Neuronal stem cell (in vitro differentiated cells): ENCODE data around the gene KRTAP4-2. TPM values are rescaled to one million over a fixed set of nuclear protein-coding genes. Genes with fewer than 3 reads are reported as not detected.
"Not testable (repeated sequence)": the region's sequence is repeated elsewhere in the genome, so short reads cannot be mapped to it uniquely, and the experiment has no call there.

Experiments used
- DNase-seq: peaks from one replicate; pipeline ENCODE4 v3.0.0-alpha.2; 2013; ENCODE audit warnings: low spot score
- H2AFZ ChIP-seq: one replicate; pipeline ENCODE4 v1.6.1; 2013; ENCODE audit warnings: mild to moderate bottlenecking, low read length, inconsistent platforms
- H2AK5ac ChIP-seq: 2 replicates; pipeline ENCODE4 v1.6.1; 2013; ENCODE audit warnings: low read depth, mild to moderate bottlenecking, inconsistent platforms, low read length, moderate library complexity, mixed read lengths
- H2BK120ac ChIP-seq: 2 replicates; pipeline ENCODE4 v1.6.1; 2013; ENCODE audit warnings: low read depth, mild to moderate bottlenecking, inconsistent platforms, low read length, moderate library complexity, mixed read lengths
- H2BK12ac ChIP-seq: one replicate; pipeline ENCODE4 v1.6.1; 2013; ENCODE audit warnings: low read length, inconsistent platforms
- H2BK15ac ChIP-seq: 2 replicates; pipeline ENCODE4 v1.6.1; 2013; ENCODE audit warnings: mild to moderate bottlenecking, low read length, inconsistent platforms, mixed read lengths
- H2BK5ac ChIP-seq: one replicate; pipeline ENCODE4 v1.6.1; 2013; ENCODE audit warnings: inconsistent platforms, mild to moderate bottlenecking, low read length, moderate library complexity
- H3K14ac ChIP-seq: one replicate; pipeline ENCODE4 v1.6.1; 2013; ENCODE audit warnings: low read length, inconsistent platforms
- H3K18ac ChIP-seq: 2 replicates; pipeline ENCODE4 v1.6.1; 2013; ENCODE audit warnings: low read length, inconsistent platforms
- H3K23ac ChIP-seq: 2 replicates; pipeline ENCODE4 v1.6.1; 2013; ENCODE audit warnings: low read depth, mild to moderate bottlenecking, mixed read lengths, low read length, inconsistent platforms; ENCODE audit not compliant: poor library complexity
- H3K27ac ChIP-seq: replicated peaks from 3 replicates; pipeline ENCODE4 v1.5.1; 2013; ENCODE audit warnings: low read length, inconsistent platforms
- H3K27me3 ChIP-seq, 3 experiments: 2 replicates each; pipeline ENCODE4 v1.6.1; 2013; ENCODE audit warnings: low read length in 3 of 3, mild to moderate bottlenecking in 2 of 3, inconsistent platforms in 1 of 3, low read depth in 1 of 3, mixed read lengths in 1 of 3, moderate library complexity in 1 of 3; ENCODE audit not compliant: control insufficient read depth in 3 of 3, insufficient read depth in 3 of 3
- H3K36me3 ChIP-seq, 2 donors: replicated peaks in 1 of 2; 2 replicates each; pipeline ENCODE4 v1.6.1; 2013; ENCODE audit warnings: low read length in 2 of 2; ENCODE audit not compliant: control insufficient read depth in 2 of 2, insufficient read depth in 2 of 2
- H3K4ac ChIP-seq: 2 replicates; pipeline ENCODE4 v1.6.1; 2013; ENCODE audit warnings: inconsistent platforms, mild to moderate bottlenecking, low read length, moderate library complexity
- H3K4me1 ChIP-seq, 2 donors: 1 replicate in 1 of 2; 2 replicates in 1 of 2; pipeline ENCODE4 v1.6.1; 2013; ENCODE audit warnings: low read length in 2 of 2, low read depth in 1 of 2; ENCODE audit not compliant: control insufficient read depth in 2 of 2, insufficient read depth in 1 of 2
- H3K4me2 ChIP-seq: one replicate; pipeline ENCODE4 v1.6.1; 2013; ENCODE audit warnings: mild to moderate bottlenecking, low read length, inconsistent platforms; ENCODE audit not compliant: insufficient read depth, poor library complexity, severe bottlenecking
- H3K4me3 ChIP-seq, 2 donors: 2 replicates each; pipeline ENCODE4 v1.5.1; 2013; ENCODE audit warnings: low read length in 2 of 2, mild to moderate bottlenecking in 2 of 2, inconsistent platforms in 1 of 2, moderate library complexity in 1 of 2
- H3K79me1 ChIP-seq: one replicate; pipeline ENCODE4 v1.6.1; 2013; ENCODE audit warnings: low read depth, mild to moderate bottlenecking, inconsistent platforms, low read length, moderate library complexity
- H3K9ac ChIP-seq: one replicate; pipeline ENCODE4 v1.6.1; 2013; ENCODE audit warnings: mild to moderate bottlenecking, low read depth, low read length, inconsistent platforms; ENCODE audit not compliant: poor library complexity
- H3K9me3 ChIP-seq, 2 donors: replicated peaks in 1 of 2; 2 replicates each; pipeline versions ENCODE3 to v1.6.1; 2013; ENCODE audit warnings: low read length in 2 of 2, mild to moderate bottlenecking in 2 of 2, inconsistent platforms in 1 of 2, low read depth in 1 of 2, mixed read lengths in 1 of 2, moderate library complexity in 1 of 2; ENCODE audit not compliant: control insufficient read depth in 2 of 2, insufficient read depth in 1 of 2
- H4K8ac ChIP-seq: one replicate; pipeline ENCODE4 v1.6.1; 2013; ENCODE audit warnings: low read depth, mild to moderate bottlenecking, inconsistent platforms, low read length, moderate library complexity
- H4K91ac ChIP-seq: one replicate; pipeline ENCODE4 v1.6.1; 2013; ENCODE audit warnings: low read length, low read depth, mild to moderate bottlenecking, inconsistent platforms; ENCODE audit not compliant: poor library complexity
- WGBS, 2 donors: extraction: QIAGEN DNeasy Blood & Tissue Kit; methylation state at CpG; one replicate each; pipeline ENCODE4 v1.1.7; 2013; ENCODE audit warnings: missing lambda C conversion rate in 2 of 2, mixed read lengths in 1 of 2; ENCODE audit not compliant: insufficient read length in 2 of 2, insufficient replicate concordance in 1 of 2; ENCODE audit errors: extremely low coverage in 2 of 2; 5-methylcytosine and 5-hydroxymethylcytosine counted together
- polyA plus RNA-seq, 2 experiments: library from polyadenylated mRNA; stranded (reverse); fragments of 200-250 nt; gene quantifications; one replicate each; pipeline ENCODE4 v1.2.3, GENCODE V29; 2013

KRTAP4-2 gene
- polyA plus RNA-seq (2013, experiment 1 of 2), result not detected
- polyA plus RNA-seq (2013, experiment 2 of 2), result not detected

DNA sequence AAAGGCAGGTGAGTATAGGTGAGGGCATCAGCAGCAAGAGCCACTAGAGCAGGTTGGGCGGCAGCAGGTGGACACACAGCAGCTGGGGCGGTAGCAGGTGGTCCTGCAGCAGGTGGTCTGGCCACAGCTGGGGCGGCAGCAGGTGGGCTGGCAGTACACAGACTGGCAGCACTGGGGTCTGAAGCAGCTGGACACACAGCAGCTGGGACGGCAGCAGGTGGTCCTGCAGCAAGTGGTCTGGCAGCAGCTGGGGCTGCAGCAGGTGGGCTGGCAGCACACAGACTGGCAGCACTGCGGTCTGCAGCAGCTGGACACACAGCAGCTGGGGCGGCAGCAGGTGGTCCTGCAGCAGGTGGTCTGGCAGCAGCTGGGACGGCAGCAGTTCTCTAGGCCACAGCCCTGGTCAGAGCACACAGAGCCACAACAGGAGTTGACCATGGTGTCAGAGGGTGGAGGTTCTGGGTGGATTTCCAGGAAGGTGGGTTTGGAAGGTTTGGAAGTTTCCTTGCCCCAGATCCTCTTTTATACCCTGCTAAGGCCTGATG is at the start of gene KRTAP4-2:
KRTAP4-2 (minus strand) TSS at position 495 of the 545 bp plus-strand sequence; CDS start at position 438, 57 bp downstream.
- H3K36me3 ChIP-seq, result no peaks in the 10 kb centered on the region
- peak within 1 kb of the TSS; percentile 61 for H3K9ac ChIP-seq
- H4K91ac ChIP-seq, result no peak within 1 kb of the TSS
- no peak within 1 kb of the TSS for H2AFZ ChIP-seq
- no peak within 1 kb of the TSS for H3K14ac ChIP-seq
- no peak within 1 kb of the TSS for H2BK120ac ChIP-seq
- H3K4me2 ChIP-seq, result no peak within 1 kb of the TSS
- no peak within 1 kb of the TSS for H2AK5ac ChIP-seq
- H3K9me3 ChIP-seq, result no peaks in the 10 kb centered on the region
- WGBS, 2 donors, result no CpG with 5 or more reads among the region's 7 CpGs
- H3K4me1 ChIP-seq, result no peaks in the 10 kb centered on the region
- no peak within 1 kb of the TSS for H3K27ac ChIP-seq
- H2BK5ac ChIP-seq, result no peak within 1 kb of the TSS
- H3K18ac ChIP-seq, result peak within 1 kb of the TSS; percentile 1
- H3K4ac ChIP-seq, result no peak within 1 kb of the TSS
- peaks cover 0 to 13% (median 0%) of the 10 kb centered on the region in 3 experiments for H3K27me3 ChIP-seq
- no peak within 1 kb of the TSS for H4K8ac ChIP-seq
- no peak within 1 kb of the TSS for H3K4me3 ChIP-seq
- H2BK12ac ChIP-seq, result no peak within 1 kb of the TSS
- DNase-seq, result no peak
- H3K23ac ChIP-seq, result peak within 1 kb of the TSS; percentile 77
- no peak within 1 kb of the TSS for H2BK15ac ChIP-seq
- no peaks in the 10 kb centered on the region for H3K79me1 ChIP-seq

DNA sequence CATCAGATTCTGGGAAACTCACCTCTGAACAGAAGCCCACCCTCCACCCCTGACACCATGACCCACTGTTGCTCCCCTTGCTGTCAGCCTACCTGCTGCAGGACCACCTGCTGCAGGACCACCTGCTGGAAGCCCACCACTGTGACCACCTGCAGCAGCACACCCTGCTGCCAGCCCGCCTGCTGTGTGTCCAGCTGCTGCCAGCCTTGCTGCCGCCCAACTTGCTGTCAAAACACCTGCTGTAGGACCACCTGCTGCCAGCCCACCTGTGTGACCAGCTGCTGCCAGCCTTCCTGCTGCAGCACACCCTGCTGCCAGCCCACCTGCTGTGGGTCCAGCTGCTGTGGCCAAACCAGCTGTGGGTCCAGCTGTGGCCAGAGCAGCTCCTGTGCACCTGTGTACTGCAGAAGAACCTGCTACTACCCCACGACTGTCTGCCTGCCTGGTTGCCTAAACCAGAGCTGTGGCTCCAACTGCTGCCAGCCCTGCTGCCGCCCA is 48.6 kb upstream of the KRTAP4-2 start, which contains the start of gene KRTAP9-2:
KRTAP9-2 (plus strand) TSS at position 51 of the 498 bp plus-strand sequence; CDS start at position 58, 7 bp downstream.
- not testable (repeated sequence) for H3K18ac ChIP-seq, H4K8ac ChIP-seq, H3K23ac ChIP-seq, H2AK5ac ChIP-seq, H3K14ac ChIP-seq, H3K4me1 ChIP-seq, H3K27me3 ChIP-seq, H2BK5ac ChIP-seq, H3K27ac ChIP-seq, H3K9ac ChIP-seq, H4K91ac ChIP-seq, H2BK12ac ChIP-seq, H3K4ac ChIP-seq, H2BK120ac ChIP-seq, H3K4me3 ChIP-seq, H3K9me3 ChIP-seq, H3K4me2 ChIP-seq, H3K36me3 ChIP-seq, DNase-seq, H3K79me1 ChIP-seq, H2AFZ ChIP-seq, H2BK15ac ChIP-seq
- WGBS, 2 donors, result no CpG with 5 or more reads among the region's 4 CpGs

DNA sequence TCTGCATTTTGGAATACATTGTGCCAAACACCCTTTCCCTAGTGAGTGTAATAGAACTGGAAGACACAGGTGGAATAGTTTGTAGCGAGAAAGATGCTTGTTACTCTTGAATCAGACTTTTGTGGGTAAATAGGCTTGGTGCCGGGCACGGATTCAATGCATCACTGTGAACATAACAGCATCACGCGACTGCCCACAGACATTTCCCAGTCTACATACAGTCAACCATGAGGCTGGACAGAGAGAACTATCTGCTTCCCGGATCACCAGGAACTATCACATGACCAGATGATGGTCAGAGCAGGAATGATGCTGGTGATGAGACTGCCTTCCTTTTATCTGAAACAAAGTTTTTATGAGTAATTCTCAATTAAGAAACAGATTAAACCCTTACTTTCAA is 48.0 kb upstream of the KRTAP4-2 start:
- no CpG with 5 or more reads among the region's 6 CpGs for WGBS, 2 donors
- H4K8ac ChIP-seq, result no peak overlapping the region
- no peak overlapping the region for H3K18ac ChIP-seq
- no peak overlapping the region for H3K23ac ChIP-seq
- no peak overlapping the region for H2BK5ac ChIP-seq
- H2BK15ac ChIP-seq, result no peak overlapping the region
- H3K36me3 ChIP-seq, result no peaks in the 10 kb centered on the region
- no peak for DNase-seq
- no peaks in the 10 kb centered on the region for H3K9me3 ChIP-seq
- H4K91ac ChIP-seq, result no peak overlapping the region
- H3K4me1 ChIP-seq, result no peaks in the 10 kb centered on the region
- H3K4me3 ChIP-seq, result no peak overlapping the region
- H3K27me3 ChIP-seq, result peaks cover 0 to 1% (median 0%) of the 10 kb centered on the region in 3 experiments
- H3K14ac ChIP-seq, result no peak overlapping the region
- H3K79me1 ChIP-seq, result no peaks in the 10 kb centered on the region
- no peak overlapping the region for H2BK12ac ChIP-seq
- H3K27ac ChIP-seq, result no peak overlapping the region
- H2AFZ ChIP-seq, result no peak overlapping the region
- H3K4me2 ChIP-seq, result no peak overlapping the region
- no peak overlapping the region for H2AK5ac ChIP-seq
- H3K4ac ChIP-seq, result no peak overlapping the region
- H2BK120ac ChIP-seq, result no peak overlapping the region
- H3K9ac ChIP-seq, result no peak overlapping the region

DNA sequence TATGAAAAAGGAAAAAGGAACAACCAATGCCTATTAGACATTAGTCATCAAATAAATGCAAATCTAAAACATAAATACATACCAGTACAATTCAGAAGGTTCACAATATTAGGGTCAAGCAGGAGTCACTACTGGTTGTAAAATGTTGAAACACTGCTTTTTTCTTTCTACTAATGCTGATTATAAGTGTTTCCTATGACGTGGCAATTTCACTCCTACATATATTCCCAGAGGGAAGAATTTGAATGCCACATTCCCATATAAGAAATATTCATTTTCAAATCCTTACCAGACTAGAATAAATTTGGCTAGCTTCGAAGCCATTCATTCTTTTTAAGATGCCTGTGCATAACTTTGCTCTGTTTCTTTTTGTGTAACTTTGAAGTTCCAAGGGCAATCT is 45.8 kb upstream of the KRTAP4-2 start:
- Histone ChIP-seq H3K18ac (no peak overlapping the region), H3K14ac (no peak overlapping the region), H3K4me2 (no peak overlapping the region), H3K4me1 (no peaks in the 10 kb centered on the region), H3K4ac (no peak overlapping the region), H2AFZ (no peak overlapping the region), H3K23ac (no peak overlapping the region), H3K27ac (no peak overlapping the region), H2BK15ac (no peak overlapping the region), H3K79me1 (no peaks in the 10 kb centered on the region), H3K4me3 (no peak overlapping the region), H2BK120ac (no peak overlapping the region), H4K91ac (no peak overlapping the region), H3K27me3 (peaks cover 0 to 3% (median 0%) of the 10 kb centered on the region in 3 experiments), H3K36me3 (no peaks in the 10 kb centered on the region), H3K9me3 (no peaks in the 10 kb centered on the region), H4K8ac (no peak overlapping the region), H3K9ac (no peak overlapping the region), H2BK5ac (no peak overlapping the region), H2BK12ac (no peak overlapping the region), H2AK5ac (no peak overlapping the region)
- no CpG with 5 or more reads among the region's 2 CpGs for WGBS, 2 donors
- no peak for DNase-seq
